ENCODE data around the gene EMX1.

Gene EMX1

GRCh38 chr2:72943540-72944395 lies 26.4 kb downstream of the EMX1 start:
- DNase-seq: no peak

DNA sequence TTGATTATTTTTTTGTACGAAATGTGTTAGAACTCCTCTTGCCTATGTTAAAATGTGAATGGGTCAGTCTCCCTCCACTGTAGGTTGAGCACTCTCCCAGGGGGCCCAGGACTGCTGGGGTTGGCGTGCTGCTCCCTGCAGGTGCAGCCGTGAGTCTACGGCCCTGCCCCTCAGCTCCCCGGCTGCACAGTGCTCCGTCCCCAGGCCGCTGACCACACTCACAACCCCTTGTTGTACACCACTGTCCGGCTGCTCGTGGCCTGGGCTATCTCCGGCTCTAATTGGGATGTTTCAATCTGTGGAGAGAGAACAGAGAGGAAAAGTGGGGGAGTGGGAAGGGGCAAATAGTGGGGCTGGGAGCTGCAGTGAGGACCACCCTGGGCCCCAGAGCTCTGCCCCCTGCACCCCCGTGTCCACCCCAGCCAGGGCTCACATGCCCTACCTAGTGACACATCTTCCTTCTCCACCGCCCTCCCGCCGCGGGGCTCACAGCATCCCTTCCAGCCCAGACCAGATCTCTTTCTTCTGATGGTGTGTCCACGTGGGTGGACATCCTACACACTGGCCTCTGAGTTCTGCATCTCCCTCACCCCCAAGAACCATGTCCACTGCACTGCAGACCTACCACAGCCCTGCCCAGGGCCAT lies 27.6 kb downstream of the EMX1 start:
- no peak for DNase-seq

- no peak for DNase-seq
Observed at GRCh38 chr2:72945450-72946019, 28.2 kb downstream of the EMX1 start.

DNA sequence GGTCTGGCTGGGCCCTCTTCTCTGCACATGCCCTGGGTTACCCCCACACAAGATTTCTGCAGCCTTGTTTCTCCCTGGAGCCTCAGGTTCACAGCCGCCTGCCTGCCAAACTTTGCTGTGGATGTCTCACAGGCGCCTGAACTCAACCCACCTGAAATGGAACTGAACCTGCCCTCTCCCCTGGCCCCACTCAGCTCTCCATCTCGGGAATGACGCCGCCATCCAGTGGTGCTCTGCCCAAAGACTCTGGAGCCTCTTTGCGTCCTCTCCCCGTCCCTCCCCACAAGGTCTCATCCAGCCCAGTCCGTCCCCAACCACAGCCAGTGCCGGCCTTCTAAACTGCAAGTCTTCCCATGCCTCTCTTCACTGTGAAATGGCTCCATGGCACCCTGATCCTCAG lies 29.1 kb downstream of the EMX1 start:
- no peak for DNase-seq

GRCh38 chr2:72947952-72948830 lies 30.9 kb downstream of the EMX1 start:
- DNase-seq: no peak

DNA sequence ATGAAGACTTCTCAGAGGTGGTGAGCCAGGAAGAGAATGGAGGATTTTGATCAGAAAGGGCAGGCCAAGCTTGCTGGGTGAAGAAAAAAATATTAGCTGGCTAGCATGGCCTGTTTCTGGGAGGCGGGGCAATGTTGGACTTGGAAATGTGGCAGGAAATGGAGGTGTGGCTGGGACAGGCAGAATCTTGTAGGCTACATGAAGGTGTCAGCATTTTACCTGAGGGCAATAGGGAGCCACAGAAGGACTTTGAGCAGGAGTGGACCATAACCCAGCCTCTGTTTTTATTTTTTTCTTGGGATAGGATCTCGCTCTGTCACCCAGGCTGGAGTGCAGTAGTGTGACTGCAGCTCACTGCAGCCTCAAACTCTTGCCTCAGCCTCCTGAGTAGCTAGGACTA lies 31.7 kb downstream of the EMX1 start:
- DNase-seq: no peak

- no peak for DNase-seq
Observed at GRCh38 chr2:72949642-72950041, 32.3 kb downstream of the EMX1 start.

DNA sequence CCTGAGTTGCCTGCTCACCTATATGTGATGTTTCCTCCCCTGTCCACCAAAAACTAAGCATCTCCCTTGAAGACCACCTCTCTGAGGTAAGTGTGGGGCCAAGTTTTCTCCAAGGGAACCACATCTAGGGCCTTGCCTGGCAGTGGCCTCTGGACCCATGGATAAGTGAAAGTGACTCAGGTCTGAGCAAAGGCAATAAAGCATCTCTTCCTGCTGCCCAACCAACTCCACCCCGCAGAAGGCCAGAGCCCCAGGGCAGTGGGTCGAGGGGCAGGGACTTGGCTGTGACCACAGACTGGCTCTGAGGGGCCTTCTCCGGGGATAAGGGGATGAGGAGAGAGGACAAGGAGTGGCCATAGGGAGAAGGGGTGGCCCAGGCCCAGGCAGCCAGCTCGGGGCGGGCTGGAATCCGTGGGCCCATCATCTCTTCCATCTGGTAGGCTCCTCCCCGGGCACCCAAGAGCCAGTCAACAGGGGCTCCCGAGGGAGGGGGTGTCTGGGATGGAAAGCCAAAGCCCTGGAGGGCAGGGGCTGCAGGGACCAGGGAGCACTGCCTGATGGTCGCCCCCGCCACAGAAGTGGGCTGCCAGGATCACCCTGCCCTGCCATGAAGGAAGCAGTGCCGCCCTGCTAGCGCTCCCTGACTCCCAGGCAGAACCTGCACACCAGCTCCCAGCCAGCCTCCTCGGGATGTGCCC lies 33.4 kb downstream of the EMX1 start:
- DNase-seq: no peak

- DNase-seq: no peak
Observed at GRCh38 chr2:72951303-72952095, 34.2 kb downstream of the EMX1 start.

GRCh38 chr2:72952110-72952823 lies 34.9 kb downstream of the EMX1 start:
- DNase-seq: no peak

DNA sequence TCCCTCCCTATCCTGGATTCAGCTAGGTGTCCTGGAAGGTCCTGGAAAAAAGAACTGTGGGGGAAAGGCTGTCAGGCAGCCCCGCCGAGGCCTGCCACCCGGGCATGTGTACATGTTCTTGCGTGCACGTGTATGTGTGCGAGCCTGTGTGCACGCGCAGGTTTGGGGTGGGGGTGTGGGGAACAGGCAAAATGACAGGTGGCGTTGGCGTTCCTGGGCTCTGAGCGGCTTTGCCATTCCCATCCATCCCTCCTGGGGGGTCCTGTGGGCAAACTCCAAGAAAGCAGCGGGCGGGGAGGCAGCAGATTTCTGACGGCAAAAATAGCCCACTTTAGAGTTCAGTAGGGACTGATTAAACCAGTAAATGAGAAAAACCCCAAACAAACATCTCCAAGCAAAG lies 35.6 kb downstream of the EMX1 start:
- no peak for DNase-seq

DNA sequence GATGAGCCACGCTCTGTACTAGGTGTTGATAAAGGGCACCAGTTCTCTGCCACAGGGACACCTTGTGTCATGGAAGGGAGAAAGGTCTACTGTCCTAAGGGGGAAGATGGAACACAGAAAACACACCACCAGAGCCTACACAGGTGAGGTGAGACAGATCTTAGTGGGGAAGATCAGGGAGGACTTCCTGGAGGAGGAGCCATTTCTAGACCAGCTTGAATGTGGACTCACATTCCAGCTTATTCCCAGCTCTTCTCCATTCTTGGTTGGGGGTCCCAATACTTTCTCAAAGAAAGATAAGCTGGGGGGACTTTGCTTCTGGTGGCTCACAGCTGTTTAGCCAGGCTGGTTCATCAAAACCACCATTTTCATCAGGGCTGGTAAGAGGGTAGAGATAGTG lies 36.2 kb downstream of the EMX1 start:
- no peak for DNase-seq

GRCh38 chr2:72953976-72954375 lies 36.7 kb downstream of the EMX1 start:
- peak in 1 of 5 donors; percentile 84 for DNase-seq

GRCh38 chr2:72954376-72955227 lies 37.3 kb downstream of the EMX1 start:
- no peak for DNase-seq

GRCh38 chr2:72955228-72956049 lies 38.1 kb downstream of the EMX1 start:
- no peak for DNase-seq

DNA sequence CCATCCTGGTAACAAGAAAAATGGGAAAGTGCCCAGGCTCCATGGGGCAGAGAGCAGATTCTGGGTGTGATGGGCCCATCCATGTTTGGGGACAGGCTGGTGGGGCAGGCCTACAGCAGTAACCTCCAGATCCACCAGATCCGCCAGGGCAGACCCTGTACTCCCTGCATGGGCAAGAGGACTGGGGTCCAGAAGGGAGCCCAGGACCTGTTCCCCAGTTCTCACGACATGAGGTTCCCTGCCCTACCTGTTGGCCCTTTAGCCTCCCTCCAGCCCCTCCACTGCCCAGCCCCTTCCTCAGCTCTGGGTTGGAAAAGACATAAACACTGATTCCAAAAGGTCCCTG lies 38.7 kb downstream of the EMX1 start:
- DNase-seq: no peak

GRCh38 chr2:72956936-72957335 lies 39.6 kb downstream of the EMX1 start:
- no peak for DNase-seq

- no peak for DNase-seq
Observed at GRCh38 chr2:72958542-72959385, 41.4 kb downstream of the EMX1 start.

Data from T-helper 1 cell (primary cell).